Measurements from ENCODE around the gene PBX1.
"Not testable (repeated sequence)": the region's sequence is repeated elsewhere in the genome, so short reads cannot be mapped to it uniquely, and the experiment has no call there.

PBX1 gene

GRCh38 chr1:164645921-164646320 is 86.9 kb downstream of the PBX1 start:
- DNase-seq (ENCODE audit: low read depth in 1 of 2, low spot score in 1 of 2) = no peak
- in situ Hi-C loops (cut with HindIII; ENCODE audit: low pct_unique_long_range_greater_than_20kb, low sequenced_read_pairs) = no loop called here
- no peak for TF ChIP-seq JUND (IDR thresholded peaks at IDR 0.05; ENCODE audit: low read depth)

- no peak for TF ChIP-seq JUND (IDR thresholded peaks at IDR 0.05; ENCODE audit: low read depth)
Measured at GRCh38 chr1:164647211-164647610, 88.2 kb downstream of the PBX1 start.

DNA sequence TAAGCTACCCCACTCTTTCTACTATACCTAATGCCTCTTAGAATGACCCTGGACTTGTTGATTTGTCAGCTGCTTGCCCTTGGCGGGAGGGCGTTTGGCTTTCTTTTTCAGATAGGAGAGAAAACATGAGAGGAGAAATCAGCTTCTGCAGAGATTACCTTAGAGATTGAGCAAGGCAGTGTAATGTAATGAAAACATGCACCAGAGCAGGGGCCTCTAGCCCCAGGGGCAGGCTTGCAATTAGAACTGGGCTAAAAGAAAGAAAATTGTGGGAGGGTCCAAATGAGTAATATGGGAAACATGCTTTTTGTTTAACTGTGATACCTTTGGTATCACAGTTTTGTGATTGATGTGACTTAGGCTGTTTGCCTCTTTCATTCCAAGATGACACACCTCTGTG is 89.7 kb downstream of the PBX1 start:
- no peak for TF ChIP-seq JUND (IDR thresholded peaks at IDR 0.05; ENCODE audit: low read depth)
- DNase-seq (ENCODE audit: low read depth in 1 of 2, low spot score in 1 of 2) = no peak
- in situ Hi-C loops (cut with HindIII; ENCODE audit: low pct_unique_long_range_greater_than_20kb, low sequenced_read_pairs) = no loop called here

More at GRCh38 chr1:164647211-164647610, 88.2 kb downstream of the PBX1 start:
- DNase-seq (ENCODE audit: low read depth in 1 of 2, low spot score in 1 of 2) = no peak
- in situ Hi-C loops (cut with HindIII; ENCODE audit: low pct_unique_long_range_greater_than_20kb, low sequenced_read_pairs) = no loop called here

DNA sequence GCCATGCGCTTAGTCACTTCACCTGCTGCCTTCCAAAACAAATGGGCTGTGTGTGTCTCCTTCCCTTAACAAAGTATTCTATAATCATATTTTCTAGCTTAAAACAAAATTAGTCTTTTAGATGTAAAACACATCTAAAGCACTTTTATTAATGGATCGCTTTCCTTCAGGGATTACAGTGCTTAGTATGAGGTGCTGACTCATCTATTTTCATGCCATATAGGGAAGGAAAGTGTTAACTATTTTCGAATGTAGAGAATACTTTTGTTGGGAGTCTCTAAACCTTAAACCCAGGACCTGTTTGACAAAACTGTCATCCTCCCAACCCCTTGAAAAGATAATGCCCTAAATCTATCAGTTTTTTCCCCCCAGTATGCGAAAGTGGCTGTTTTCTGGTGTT is 90.2 kb downstream of the PBX1 start:
- no peak for DNase-seq (ENCODE audit: low read depth in 1 of 2, low spot score in 1 of 2)
- in situ Hi-C loops (cut with HindIII; ENCODE audit: low pct_unique_long_range_greater_than_20kb, low sequenced_read_pairs) = no loop called here
- no peak for TF ChIP-seq JUND (IDR thresholded peaks at IDR 0.05; ENCODE audit: low read depth)

DNA sequence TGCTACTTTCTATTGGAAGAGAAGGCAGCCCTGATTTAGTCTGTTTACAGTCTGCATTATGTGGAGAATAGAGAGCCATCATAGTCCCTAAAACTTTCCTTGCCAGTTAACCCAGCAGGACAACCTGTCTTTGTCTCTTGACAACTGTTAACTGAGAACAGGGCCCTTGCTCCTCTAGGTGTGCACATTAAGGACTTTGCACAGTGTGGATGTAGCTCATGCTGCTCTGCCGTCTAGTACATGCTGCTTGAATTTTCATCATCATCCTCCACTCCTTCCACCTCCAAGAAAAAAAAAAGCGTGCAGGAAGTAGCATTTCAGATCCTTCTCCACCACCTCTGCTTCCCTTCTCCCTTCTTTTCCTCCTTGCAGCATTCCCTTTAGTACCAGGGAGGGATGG is 91.5 kb downstream of the PBX1 start:
- no peak for DNase-seq (ENCODE audit: low read depth in 1 of 2, low spot score in 1 of 2)
- no peak for TF ChIP-seq JUND (IDR thresholded peaks at IDR 0.05; ENCODE audit: low read depth)
- in situ Hi-C loops (cut with HindIII; ENCODE audit: low pct_unique_long_range_greater_than_20kb, low sequenced_read_pairs) = no loop called here

GRCh38 chr1:164651351-164651951 is 92.5 kb downstream of the PBX1 start:
- no peak for TF ChIP-seq JUND (IDR thresholded peaks at IDR 0.05; ENCODE audit: low read depth)
- in situ Hi-C loops (cut with HindIII; ENCODE audit: low pct_unique_long_range_greater_than_20kb, low sequenced_read_pairs) = no loop called here
- DNase-seq (ENCODE audit: low read depth in 1 of 2, low spot score in 1 of 2) = no peak

DNA sequence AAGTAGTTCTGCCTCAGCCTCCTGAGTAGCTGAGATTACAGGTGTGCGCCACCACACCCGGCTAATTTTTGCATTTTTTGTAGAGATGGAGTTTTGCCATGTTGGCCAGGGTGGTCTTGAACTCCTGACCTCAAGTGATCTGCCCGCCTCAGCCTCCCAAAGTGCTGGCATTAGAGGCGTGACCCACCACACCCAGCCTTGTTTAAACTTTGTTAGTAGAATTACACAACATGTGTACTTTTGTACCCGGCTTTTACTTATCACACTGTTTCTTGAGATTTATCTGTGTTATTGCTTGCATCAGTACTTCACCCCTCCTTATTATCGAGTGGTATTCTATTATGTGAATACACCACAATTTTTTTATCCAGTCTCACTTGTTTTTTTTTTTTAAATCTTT is 94.0 kb downstream of the PBX1 start:
- DNase-seq (ENCODE audit: low read depth in 1 of 2, low spot score in 1 of 2); in situ Hi-C loops (cut with HindIII; ENCODE audit: low pct_unique_long_range_greater_than_20kb, low sequenced_read_pairs): not testable (repeated sequence)

DNA sequence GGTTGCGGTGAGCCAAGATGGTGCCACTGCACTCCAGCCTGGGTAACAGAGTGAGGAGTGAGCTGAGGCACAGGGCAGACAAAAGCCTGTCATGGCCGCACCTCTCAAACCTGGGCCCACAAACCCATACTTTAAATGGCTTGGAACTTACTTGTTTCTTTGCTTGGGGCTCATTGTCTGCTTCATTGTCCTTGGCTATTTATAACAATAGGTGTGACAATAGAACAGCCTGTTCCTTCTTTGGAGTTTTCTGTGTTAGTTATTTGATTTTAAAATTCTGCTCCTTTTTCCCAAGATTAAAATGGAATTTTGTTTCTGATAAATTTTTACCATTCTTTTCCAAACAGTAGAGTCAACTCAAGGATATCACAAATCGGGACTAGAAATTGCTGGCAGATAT is 94.7 kb downstream of the PBX1 start:
- in situ Hi-C loops (cut with HindIII; ENCODE audit: low pct_unique_long_range_greater_than_20kb, low sequenced_read_pairs) = no loop called here

DNA sequence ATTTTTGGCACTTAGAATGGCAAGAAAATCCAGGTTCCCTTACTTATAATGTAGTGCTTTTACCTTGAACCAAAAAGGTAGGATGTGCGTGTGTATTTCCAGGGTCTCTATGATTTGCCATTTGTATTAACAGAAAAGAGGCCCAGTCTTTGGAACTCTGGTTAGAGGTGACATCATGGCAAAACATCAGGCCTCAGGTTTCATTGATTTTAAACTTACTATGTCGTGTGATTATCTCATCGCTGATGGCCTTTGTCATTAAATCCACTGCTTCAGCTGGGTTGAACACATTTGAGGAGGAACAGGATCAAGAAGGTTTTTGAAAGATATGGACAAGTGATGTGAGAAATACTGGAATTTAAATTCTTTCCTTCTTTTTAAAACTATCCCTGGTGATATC is 95.2 kb downstream of the PBX1 start:
- no peak for TF ChIP-seq JUND (IDR thresholded peaks at IDR 0.05; ENCODE audit: low read depth)
- in situ Hi-C loops (cut with HindIII; ENCODE audit: low pct_unique_long_range_greater_than_20kb, low sequenced_read_pairs) = no loop called here
- DNase-seq (ENCODE audit: low read depth in 1 of 2, low spot score in 1 of 2) = no peak

More for the DNA sequence above, 94.7 kb downstream of the PBX1 start:
- DNase-seq (ENCODE audit: low read depth in 1 of 2, low spot score in 1 of 2) = no peak
- no peak for TF ChIP-seq JUND (IDR thresholded peaks at IDR 0.05; ENCODE audit: low read depth)

GRCh38 chr1:164658864-164659263 is 99.9 kb downstream of the PBX1 start:
- in situ Hi-C loops (cut with HindIII; ENCODE audit: low pct_unique_long_range_greater_than_20kb, low sequenced_read_pairs) = no loop called here
- no peak for TF ChIP-seq JUND (IDR thresholded peaks at IDR 0.05; ENCODE audit: low read depth)
- no peak for DNase-seq (ENCODE audit: low read depth in 1 of 2, low spot score in 1 of 2)

GRCh38 chr1:164659621-164660411 is 100.8 kb downstream of the PBX1 start:
- in situ Hi-C loops (cut with HindIII; ENCODE audit: low pct_unique_long_range_greater_than_20kb, low sequenced_read_pairs) = no loop called here
- TF ChIP-seq JUND (IDR thresholded peaks at IDR 0.05; ENCODE audit: low read depth) = peak; percentile 68; the same call in 1 of the 2 replicates
- peak; percentile 38 to 96 for DNase-seq (ENCODE audit: low read depth in 1 of 2, low spot score in 1 of 2)

DNA sequence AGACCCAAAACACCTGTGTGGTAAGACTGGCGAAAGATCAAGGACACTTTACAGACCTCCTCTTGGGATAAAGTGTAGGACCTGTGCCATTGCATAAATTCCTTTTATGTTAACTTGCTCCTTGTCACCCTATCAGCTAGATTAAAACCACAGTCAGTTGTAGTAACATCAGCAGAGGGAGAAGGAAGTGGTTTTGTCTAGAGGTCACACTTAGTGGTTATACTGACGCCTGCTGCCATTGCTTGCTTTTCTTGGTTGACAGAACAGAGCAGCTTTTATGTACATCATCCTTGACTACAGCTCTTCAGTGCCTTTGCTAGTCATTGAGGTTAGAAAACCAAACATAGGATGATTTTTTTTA is 101.4 kb downstream of the PBX1 start:
- in situ Hi-C loops (cut with HindIII; ENCODE audit: low pct_unique_long_range_greater_than_20kb, low sequenced_read_pairs) = no loop called here
- DNase-seq (ENCODE audit: low read depth in 1 of 2, low spot score in 1 of 2) = no peak
- TF ChIP-seq JUND (IDR thresholded peaks at IDR 0.05; ENCODE audit: low read depth) = no peak

DNA sequence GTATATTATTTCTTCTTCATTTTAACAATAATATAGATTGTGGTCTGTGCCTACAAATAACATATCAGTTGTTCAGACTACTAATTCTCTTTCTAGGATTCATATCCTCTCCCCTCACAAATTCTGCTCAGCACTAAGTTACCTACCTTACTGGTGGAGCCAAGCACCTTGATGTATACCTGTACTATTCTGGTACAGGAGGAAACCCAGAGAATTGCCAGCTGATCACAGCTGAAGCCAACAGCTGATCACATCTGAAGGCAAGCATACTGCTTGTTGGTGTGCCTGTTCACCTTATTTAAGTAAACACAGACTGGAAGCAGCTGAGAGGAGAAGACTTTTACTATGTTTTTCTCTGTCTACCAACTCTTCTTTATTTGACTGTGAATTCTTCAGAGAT is 101.8 kb downstream of the PBX1 start:
- peak in 1 of 2 experiments; percentile 43 for DNase-seq (ENCODE audit: low read depth in 1 of 2, low spot score in 1 of 2)
- in situ Hi-C loops (cut with HindIII; ENCODE audit: low pct_unique_long_range_greater_than_20kb, low sequenced_read_pairs) = no loop called here
- no peak for TF ChIP-seq JUND (IDR thresholded peaks at IDR 0.05; ENCODE audit: low read depth)
